Muscle of leg (tissue), 11 donors: ENCODE measurements around the gene ARHGAP8. TPM values are rescaled to one million over a fixed set of nuclear protein-coding genes. Genes with fewer than 3 reads are reported as not detected.
"Not testable (repeated sequence)": the region's sequence is repeated elsewhere in the genome, so short reads cannot be mapped to it uniquely, and the experiment has no call there.

Experiments used
- DNase-seq: peaks from one replicate; pipeline ENCODE4 v3.0.0; 2013
- H3K27ac ChIP-seq: one replicate; pipeline ENCODE4 v1.5.1; 2013; ENCODE audit warnings: mild to moderate bottlenecking, low read length, control low read depth
- H3K27me3 ChIP-seq: one replicate; pipeline ENCODE4 v1.6.1; 2013; ENCODE audit warnings: low read length; ENCODE audit not compliant: control insufficient read depth, insufficient read depth
- H3K36me3 ChIP-seq: one replicate; pipeline ENCODE4 v1.6.1; 2013; ENCODE audit warnings: low read length; ENCODE audit not compliant: control insufficient read depth, insufficient read depth
- H3K4me1 ChIP-seq: one replicate; pipeline ENCODE4 v1.6.1; 2013; ENCODE audit warnings: low read length; ENCODE audit not compliant: control insufficient read depth, insufficient read depth
- H3K4me3 ChIP-seq: one replicate; pipeline ENCODE4 v1.5.1; 2013; ENCODE audit warnings: low read length, control low read depth
- H3K9me3 ChIP-seq: replicated peaks from 2 replicates; pipeline ENCODE4 v1.6.1; 2013; ENCODE audit warnings: low read depth, low read length; ENCODE audit not compliant: control insufficient read depth
- WGBS: methylation state at CpG from one replicate; pipeline ENCODE4 v1.1.5; 2013; ENCODE audit warnings: missing lambda C conversion rate; ENCODE audit not compliant: insufficient coverage; 5-methylcytosine and 5-hydroxymethylcytosine counted together
- polyA plus RNA-seq, 8 donors: library from polyadenylated mRNA; unstranded; fragments of 120-200 nt; gene quantifications; one replicate each; pipeline versions ENCODE4 v1.2.1 to v1.2.3, GENCODE V29; 2013; ENCODE audit warnings: inconsistent platforms in 1 of 8, low replicate concordance in 1 of 8; ENCODE audit not compliant: insufficient read length in 8 of 8, insufficient read depth in 1 of 8
- total RNA-seq: library from RNA; stranded (reverse); fragments of 120-200 nt; gene quantifications from one replicate; pipeline ENCODE4 v1.2.4, GENCODE V29; 2013

ARHGAP8 gene
- total and polyA plus RNA-seq, 9 donors = 0.76 to 2.8 (median 1.1) TPM

- Histone ChIP-seq H3K4me3 (no peak overlapping the region), H3K27ac (no peak overlapping the region), H3K9me3 (no peaks in the 10 kb centered on the region), H3K36me3 (no peaks in the 10 kb centered on the region), H3K4me1 (peaks cover 16% of the 10 kb centered on the region), H3K27me3 (no peaks in the 10 kb centered on the region)
- DNase-seq = no peak
- no CpG with 5 or more reads among the region's 5 CpGs for WGBS
Observed at GRCh38 chr22:44855855-44856254, 103.5 kb downstream of the ARHGAP8 start.

DNA sequence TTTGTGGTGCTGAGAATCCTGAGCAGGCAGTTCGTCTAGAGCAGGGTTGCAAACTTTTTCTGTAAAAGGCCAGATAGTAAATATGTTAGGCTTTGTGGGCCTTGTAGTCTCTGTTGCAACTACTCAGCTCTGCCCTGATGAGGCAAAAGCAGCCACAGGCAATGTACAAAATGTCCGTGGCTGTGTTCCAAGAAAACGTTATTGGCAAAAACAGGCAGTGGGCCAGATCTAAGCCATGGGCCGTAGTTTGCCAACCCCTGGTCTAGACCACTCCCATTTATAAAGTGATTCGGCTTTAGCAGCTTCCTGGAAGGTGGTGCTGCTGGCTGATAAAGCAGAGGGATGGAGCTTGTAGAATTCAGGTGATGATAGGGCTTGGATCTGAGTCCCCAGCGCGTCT lies 106.4 kb downstream of the ARHGAP8 start:
- 79% methylated on average over 3 of the region's 7 CpGs for WGBS
- peaks cover 20% of the 10 kb centered on the region for H3K4me1 ChIP-seq

GRCh38 chr22:44859641-44860040 lies 107.3 kb downstream of the ARHGAP8 start:
- H3K4me1 ChIP-seq = peaks cover 20% of the 10 kb centered on the region
- no peak overlapping the region for H3K4me3 ChIP-seq
- 80% methylated on average over 5 of the region's 13 CpGs for WGBS
- no peaks in the 10 kb centered on the region for H3K9me3 ChIP-seq
- H3K36me3 ChIP-seq = no peaks in the 10 kb centered on the region
- no peak overlapping the region for H3K27ac ChIP-seq
- no peak for DNase-seq
- no peaks in the 10 kb centered on the region for H3K27me3 ChIP-seq

More for the DNA sequence above, 106.4 kb downstream of the ARHGAP8 start:
- H3K4me3 ChIP-seq, H3K36me3 ChIP-seq, DNase-seq, H3K27ac ChIP-seq, H3K9me3 ChIP-seq, H3K27me3 ChIP-seq: not testable (repeated sequence)

GRCh38 chr22:44860311-44860710 lies 107.9 kb downstream of the ARHGAP8 start:
- peaks cover 20% of the 10 kb centered on the region for H3K4me1 ChIP-seq

DNA sequence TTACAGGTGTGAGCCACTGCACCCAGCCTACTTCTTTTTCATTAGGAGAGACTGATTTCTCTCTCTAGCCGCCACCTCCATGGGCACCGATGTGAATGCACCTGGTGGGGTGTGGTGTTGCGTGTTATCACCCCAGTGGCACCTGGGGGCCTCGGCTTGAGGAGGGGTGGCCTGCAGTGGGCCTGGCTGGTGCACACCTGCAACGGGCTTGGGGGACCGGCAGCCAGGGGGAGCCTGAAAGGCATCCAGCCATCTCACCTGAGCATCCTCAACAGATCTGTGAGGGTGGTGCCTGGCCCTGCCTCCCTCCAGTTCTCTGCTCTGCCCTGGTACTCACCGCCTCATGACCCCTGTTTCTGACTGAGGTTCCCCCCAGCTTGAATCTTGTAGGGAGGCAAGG lies 108.9 kb downstream of the ARHGAP8 start:
- Histone ChIP-seq H3K36me3 (no peaks in the 10 kb centered on the region), H3K9me3 (no peaks in the 10 kb centered on the region), H3K4me3 (no peak overlapping the region), H3K27ac (no peak overlapping the region), H3K27me3 (no peaks in the 10 kb centered on the region), H3K4me1 (peaks cover 20% of the 10 kb centered on the region)
- WGBS = 100% methylated on average over 5 of the region's 7 CpGs
- DNase-seq = no peak

More at GRCh38 chr22:44860311-44860710, 107.9 kb downstream of the ARHGAP8 start:
- Histone ChIP-seq H3K9me3 (no peaks in the 10 kb centered on the region), H3K27ac (peak overlapping the region; percentile 65), H3K27me3 (no peaks in the 10 kb centered on the region), H3K36me3 (no peaks in the 10 kb centered on the region), H3K4me3 (no peak overlapping the region)
- peak; percentile 46 for DNase-seq
- WGBS = 72% methylated on average over 6 of the region's 6 CpGs

DNA sequence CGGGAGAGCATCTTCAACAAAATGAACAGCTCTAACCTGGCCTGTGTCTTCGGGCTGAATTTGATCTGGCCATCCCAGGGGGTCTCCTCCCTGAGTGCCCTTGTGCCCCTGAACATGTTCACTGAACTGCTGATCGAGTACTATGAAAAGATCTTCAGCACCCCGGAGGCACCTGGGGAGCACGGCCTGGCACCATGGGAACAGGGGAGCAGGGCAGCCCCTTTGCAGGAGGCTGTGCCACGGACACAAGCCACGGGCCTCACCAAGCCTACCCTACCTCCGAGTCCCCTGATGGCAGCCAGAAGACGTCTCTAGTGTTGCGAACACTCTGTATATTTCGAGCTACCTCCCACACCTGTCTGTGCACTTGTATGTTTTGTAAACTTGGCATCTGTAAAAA lies 109.9 kb downstream of the ARHGAP8 start:
- H3K36me3 ChIP-seq = no peaks in the 10 kb centered on the region
- no peak overlapping the region for H3K4me3 ChIP-seq
- H3K4me1 ChIP-seq = peaks cover 20% of the 10 kb centered on the region
- H3K9me3 ChIP-seq = no peaks in the 10 kb centered on the region
- DNase-seq = no peak
- H3K27ac ChIP-seq = no peak overlapping the region
- 83% methylated on average over 6 of the region's 11 CpGs for WGBS
- no peaks in the 10 kb centered on the region for H3K27me3 ChIP-seq

DNA sequence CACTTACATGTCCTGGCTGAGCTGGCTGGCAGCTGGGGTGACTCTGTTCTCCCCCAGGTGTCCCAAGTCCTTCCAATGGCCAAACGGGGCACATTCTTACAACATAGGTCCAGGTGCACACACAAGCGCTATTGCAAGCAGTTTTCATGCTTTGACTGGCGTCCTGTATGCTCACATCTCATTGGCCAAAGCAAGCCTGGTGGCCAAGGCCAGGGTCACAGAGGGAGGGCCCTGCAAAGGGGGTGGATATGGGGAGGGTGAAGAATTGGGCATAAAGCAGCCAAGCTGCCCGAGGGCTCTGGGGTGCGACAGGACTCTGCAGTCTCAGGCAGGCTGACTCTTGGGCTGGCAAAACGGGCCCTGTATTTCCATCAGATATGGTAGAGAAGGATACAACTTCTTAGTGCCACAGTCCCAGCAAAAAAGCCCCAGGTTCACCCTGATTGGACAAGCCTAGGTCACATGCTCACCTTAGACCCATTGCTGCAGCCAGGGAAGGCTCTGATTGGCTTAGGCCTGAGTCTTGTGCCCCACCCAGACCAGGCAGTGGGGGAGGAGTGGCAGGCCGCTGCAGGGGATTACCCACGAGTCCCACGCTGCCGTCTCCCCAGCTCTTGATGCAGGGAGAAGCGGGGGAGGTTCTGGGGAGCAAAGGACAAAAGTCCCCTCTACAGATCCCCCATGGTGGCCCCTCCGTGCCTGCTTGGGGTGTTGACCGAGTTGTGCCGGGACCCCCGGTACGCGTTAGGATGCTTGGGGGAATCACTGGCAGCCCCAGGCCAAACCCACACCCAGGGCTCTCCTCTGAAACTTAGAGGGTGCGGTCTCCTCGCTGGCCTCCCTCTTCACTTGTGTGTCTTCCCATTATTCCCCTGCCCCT lies 110.8 kb downstream of the ARHGAP8 start:
- H3K27ac ChIP-seq = no peak overlapping the region
- no peak for DNase-seq
- no peaks in the 10 kb centered on the region for H3K9me3 ChIP-seq
- H3K27me3 ChIP-seq = no peaks in the 10 kb centered on the region
- WGBS = 85% methylated on average over 10 of the region's 19 CpGs
- H3K4me3 ChIP-seq = no peak overlapping the region
- H3K36me3 ChIP-seq = no peaks in the 10 kb centered on the region
- H3K4me1 ChIP-seq = peaks cover 20% of the 10 kb centered on the region

GRCh38 chr22:44865193-44866057 lies 113.0 kb downstream of the ARHGAP8 start:
- H3K27ac ChIP-seq = no peak overlapping the region

DNA sequence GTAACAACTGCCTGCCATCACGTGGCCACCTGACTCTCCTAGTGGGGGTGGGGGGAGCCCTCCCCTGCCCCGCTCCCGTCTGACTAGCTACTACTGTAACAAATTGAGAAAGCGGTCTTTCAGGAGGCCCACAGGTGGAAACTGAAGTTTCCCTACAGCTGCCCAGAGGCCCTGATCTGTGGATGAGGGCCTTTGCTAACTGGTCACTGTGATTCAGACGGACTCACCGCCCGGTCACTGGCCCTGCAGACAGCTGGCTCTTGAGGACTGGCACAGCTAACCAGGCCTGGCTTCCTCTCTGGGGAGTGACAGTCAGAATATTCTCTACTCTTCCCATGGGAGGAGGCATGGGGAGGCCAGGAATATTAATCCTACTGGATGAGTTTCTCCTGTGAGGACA lies 116.8 kb downstream of the ARHGAP8 start:
- Histone ChIP-seq H3K36me3 (no peaks in the 10 kb centered on the region), H3K4me3 (no peak overlapping the region), H3K9me3 (no peaks in the 10 kb centered on the region), H3K4me1 (peaks cover 14% of the 10 kb centered on the region), H3K27me3 (no peaks in the 10 kb centered on the region), H3K27ac (no peak overlapping the region)
- WGBS = 60% methylated on average over 3 of the region's 7 CpGs
- DNase-seq = no peak

More at GRCh38 chr22:44865193-44866057, 113.0 kb downstream of the ARHGAP8 start:
- Histone ChIP-seq H3K27me3 (no peaks in the 10 kb centered on the region), H3K4me3 (no peak overlapping the region), H3K4me1 (peaks cover 22% of the 10 kb centered on the region), H3K9me3 (no peaks in the 10 kb centered on the region), H3K36me3 (no peaks in the 10 kb centered on the region)
- no peak for DNase-seq
- WGBS = 87% methylated on average over 30 of the region's 31 CpGs

GRCh38 chr22:44870021-44870420 lies 117.6 kb downstream of the ARHGAP8 start:
- H3K9me3 ChIP-seq = no peaks in the 10 kb centered on the region
- no peak overlapping the region for H3K4me3 ChIP-seq
- 51% methylated on average over 5 of the region's 5 CpGs for WGBS
- H3K27me3 ChIP-seq = no peaks in the 10 kb centered on the region
- DNase-seq = peak; percentile 14
- H3K4me1 ChIP-seq = peaks cover 14% of the 10 kb centered on the region
- no peak overlapping the region for H3K27ac ChIP-seq
- no peaks in the 10 kb centered on the region for H3K36me3 ChIP-seq
